Right atrium auricular region (tissue), 2 donors: ENCODE measurements around the gene IL13. TPM values are rescaled to one million over a fixed set of nuclear protein-coding genes. Genes with fewer than 3 reads are reported as not detected.

Experiments
- DNase-seq: peaks from one replicate; pipeline ENCODE4 v3.0.0-alpha.2; 2019; ENCODE audit warnings: low spot score
- H3K27ac ChIP-seq, 2 donors: fragments of 200-600 bp; sonication (generic); 1 replicate in 1 of 2; 2 replicates in 1 of 2; pipeline ENCODE4 v1.5.1; 2016 to 2019
- H3K27me3 ChIP-seq, 2 donors: fragments of 200-600 bp; sonication (generic); one replicate each; pipeline versions ENCODE4 v1.5.1 to v1.6.0; 2017 to 2019
- H3K36me3 ChIP-seq: fragments of 200-600 bp; sonication (generic); one replicate; pipeline ENCODE4 v1.5.1; 2016
- H3K4me1 ChIP-seq, 2 donors: fragments of 200-600 bp; sonication (generic); one replicate each; pipeline versions ENCODE4 v1.5.1 to v1.6.0; 2017 to 2019
- H3K4me3 ChIP-seq, 2 donors: fragments of 200-600 bp; sonication (generic); 1 replicate in 1 of 2; 2 replicates in 1 of 2; pipeline ENCODE4 v1.5.1; 2017 to 2019; ENCODE audit warnings: mild to moderate bottlenecking in 1 of 2, moderate library complexity in 1 of 2
- H3K9me3 ChIP-seq, 2 donors: fragments of 200-600 bp; sonication (generic); one replicate each; pipeline ENCODE4 v1.5.1; 2019
- CTCF ChIP-seq, 2 donors: fragments of 200-600 bp; sonication (generic); IDR thresholded peaks; one replicate each; pipeline ENCODE4 v1.5.1; 2019; ENCODE audit warnings: antibody characterized with exemption in 2 of 2
- total RNA-seq, 2 donors: library from RNA; depleted of rRNA; stranded (reverse); fragments of >200 nt; gene quantifications; one replicate each; pipeline ENCODE4 v1.1.0, GENCODE V29; 2016

Gene IL13
- total RNA-seq, 2 donors from 2014 or later = not detected

DNA sequence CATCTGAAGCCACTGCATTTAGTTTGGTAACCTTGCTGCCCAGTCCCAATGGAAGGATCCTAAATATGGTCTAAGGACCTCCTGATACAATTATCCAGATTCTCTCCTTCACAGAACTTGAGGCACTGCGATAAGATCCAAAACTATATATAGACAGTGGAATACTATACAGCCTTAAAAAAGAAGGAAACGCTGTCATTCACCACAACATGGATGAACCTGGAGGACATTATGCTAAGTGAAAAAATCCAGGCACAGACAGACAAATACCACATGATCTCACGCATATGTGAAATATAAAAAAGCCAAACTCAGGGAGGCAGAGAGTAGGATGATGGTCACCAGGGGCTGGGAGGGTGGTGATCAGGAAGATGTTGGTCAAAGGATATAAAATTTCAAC lies 13.0 kb downstream of the IL13 start:
- Histone ChIP-seq H3K4me3 (no peak overlapping the region), H3K9me3 (no peaks in the 10 kb centered on the region), H3K27ac (no peak overlapping the region), H3K27me3 (no peaks in the 10 kb centered on the region), H3K36me3 (no peaks in the 10 kb centered on the region), H3K4me1 (peaks cover 0 to 3% of the 10 kb centered on the region in 2 donors)
- TF ChIP-seq CTCF (IDR thresholded peaks at IDR 0.05) = no peak
- DNase-seq = no peak

DNA sequence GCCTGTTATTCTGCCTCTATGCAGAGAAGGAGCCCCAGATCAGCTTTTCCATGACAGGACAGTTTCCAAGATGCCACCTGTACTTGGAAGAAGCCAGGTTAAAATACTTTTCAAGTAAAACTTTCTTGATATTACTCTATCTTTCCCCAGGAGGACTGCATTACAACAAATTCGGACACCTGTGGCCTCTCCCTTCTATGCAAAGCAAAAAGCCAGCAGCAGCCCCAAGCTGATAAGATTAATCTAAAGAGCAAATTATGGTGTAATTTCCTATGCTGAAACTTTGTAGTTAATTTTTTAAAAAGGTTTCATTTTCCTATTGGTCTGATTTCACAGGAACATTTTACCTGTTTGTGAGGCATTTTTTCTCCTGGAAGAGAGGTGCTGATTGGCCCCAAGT lies 15.5 kb downstream of the IL13 start:
- Histone ChIP-seq H3K4me1 (peaks cover 0 to 3% of the 10 kb centered on the region in 2 donors), H3K27me3 (no peaks in the 10 kb centered on the region), H3K4me3 (no peak overlapping the region), H3K36me3 (no peaks in the 10 kb centered on the region), H3K9me3 (no peaks in the 10 kb centered on the region), H3K27ac (no peak overlapping the region)
- peak; percentile 5 for DNase-seq
- TF ChIP-seq CTCF (IDR thresholded peaks at IDR 0.05) = no peak

GRCh38 chr5:132673939-132674630 lies 16.1 kb downstream of the IL13 start, which contains the start of gene IL4:
Gene IL4 (plus strand): TSS chr5:132673989. CDS start chr5:132674051, 62 bp downstream.
- H3K4me1 ChIP-seq = peaks cover 0 to 3% of the 10 kb centered on the region in 2 donors

DNA sequence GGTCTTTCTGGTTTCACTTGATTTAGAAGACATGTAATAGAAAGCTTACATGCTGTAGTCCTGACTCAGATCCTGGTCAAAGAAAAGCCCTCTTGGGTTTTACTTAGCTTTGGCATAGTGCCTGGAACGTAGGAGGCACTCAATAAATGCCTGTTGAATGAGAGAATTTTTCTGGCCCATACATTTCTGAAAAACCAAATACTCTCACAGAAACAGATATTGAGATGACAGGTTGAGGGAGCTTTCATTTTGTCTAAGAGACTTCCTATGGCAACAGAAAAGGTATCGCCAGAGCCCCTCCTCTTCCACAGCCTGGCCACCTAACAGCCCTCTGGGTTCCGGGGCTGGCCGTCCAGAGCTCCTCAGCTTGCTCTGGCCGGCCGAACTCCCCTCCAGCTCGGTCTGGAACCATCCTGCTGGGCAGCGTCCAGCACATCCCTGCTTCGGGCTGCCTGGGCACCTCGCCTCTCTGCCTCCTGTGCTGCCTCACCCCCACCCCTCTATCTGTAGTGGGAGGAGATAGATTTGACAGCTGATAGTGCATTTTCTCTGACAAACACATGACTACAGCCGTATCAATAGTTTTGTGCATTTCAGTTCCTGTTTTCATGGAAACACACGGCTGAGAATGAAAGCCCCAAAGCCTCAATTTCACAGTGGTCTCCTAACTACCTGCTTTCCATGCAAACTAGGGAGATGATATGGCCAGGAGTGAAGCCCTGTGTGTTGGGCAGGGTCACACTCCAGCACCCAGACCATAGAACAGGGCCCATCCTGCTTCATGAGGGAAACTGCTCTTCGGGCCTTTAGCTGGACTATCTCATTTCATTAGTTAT lies 16.9 kb downstream of the IL13 start:
- peak overlapping the region in 1 of 2 donors; percentile 8 for H3K27ac ChIP-seq
- H3K9me3 ChIP-seq = no peaks in the 10 kb centered on the region
- H3K4me1 ChIP-seq = peaks cover 0 to 3% of the 10 kb centered on the region in 2 donors
- no peak overlapping the region for H3K4me3 ChIP-seq
- no peaks in the 10 kb centered on the region for H3K27me3 ChIP-seq
- DNase-seq = peak; percentile 54
- TF ChIP-seq CTCF (IDR thresholded peaks at IDR 0.05) = no peak
- no peaks in the 10 kb centered on the region for H3K36me3 ChIP-seq

More at GRCh38 chr5:132673939-132674630, 16.1 kb downstream of the IL13 start, which contains the start of gene IL4:
- H3K9me3 ChIP-seq = no peaks in the 10 kb centered on the region
- H3K27ac ChIP-seq = peak within 1 kb of the TSS in 1 of 2 donors; percentile 8
- no peak within 1 kb of the TSS for H3K4me3 ChIP-seq
- H3K36me3 ChIP-seq = no peaks in the 10 kb centered on the region
- DNase-seq = peak; percentile 38
- TF ChIP-seq CTCF (IDR thresholded peaks at IDR 0.05) = no peak
- H3K27me3 ChIP-seq = no peaks in the 10 kb centered on the region

DNA sequence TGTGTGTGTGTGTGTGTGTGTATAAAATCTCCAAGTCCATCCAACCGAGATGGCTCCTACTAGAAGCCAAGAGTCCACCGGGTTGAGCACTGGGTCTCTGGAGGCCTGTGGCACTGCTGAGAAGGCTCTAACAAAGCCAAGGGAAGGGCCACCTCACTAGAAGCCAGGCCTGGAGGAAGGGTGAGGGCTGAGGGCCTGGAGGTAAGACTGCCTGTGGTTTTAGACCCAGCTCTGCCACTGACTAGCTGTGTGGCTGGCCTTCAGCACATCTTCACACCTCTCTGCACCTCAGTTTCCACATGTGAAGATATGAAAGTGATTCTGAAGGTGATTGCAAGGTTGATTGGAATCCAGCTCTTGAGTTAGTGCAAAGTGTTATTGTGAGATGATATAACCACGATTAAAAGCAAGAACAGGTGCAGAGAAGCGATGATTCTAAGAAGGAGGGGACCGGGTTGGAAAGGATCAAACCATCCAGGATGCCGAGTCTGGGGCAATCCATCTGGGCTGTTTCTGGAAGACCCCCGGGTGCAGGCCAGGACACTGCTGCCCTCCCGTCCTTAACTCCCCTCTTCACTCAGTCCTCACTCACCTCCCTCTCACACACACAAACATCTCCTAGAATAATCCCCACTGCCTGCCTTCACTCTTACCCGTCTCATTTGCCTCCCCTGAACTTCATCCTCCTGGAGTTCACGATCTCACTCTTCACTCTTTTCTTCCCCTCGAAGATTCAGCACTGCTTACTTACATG lies 18.1 kb downstream of the IL13 start:
- Histone ChIP-seq H3K4me1 (peaks cover 0 to 3% of the 10 kb centered on the region in 2 donors), H3K27ac (no peak overlapping the region)
- TF ChIP-seq CTCF (IDR thresholded peaks at IDR 0.05) = no peak

More for the DNA sequence above, 18.1 kb downstream of the IL13 start:
- no peaks in the 10 kb centered on the region for H3K36me3 ChIP-seq
- no peaks in the 10 kb centered on the region for H3K27me3 ChIP-seq
- DNase-seq = peak; percentile 9
- H3K9me3 ChIP-seq = no peaks in the 10 kb centered on the region
- no peak overlapping the region for H3K4me3 ChIP-seq
